ENCODE data around the gene COPS4. TPM values are rescaled to one million over a fixed set of nuclear protein-coding genes. Genes with fewer than 3 reads are reported as not detected.
"Not testable (repeated sequence)": the region's sequence is repeated elsewhere in the genome, so short reads cannot be mapped to it uniquely, and the experiment has no call there.

COPS4 gene
- total RNA-seq, 2 donors from 2014 or later, result 50.5 to 56.9 TPM

DNA sequence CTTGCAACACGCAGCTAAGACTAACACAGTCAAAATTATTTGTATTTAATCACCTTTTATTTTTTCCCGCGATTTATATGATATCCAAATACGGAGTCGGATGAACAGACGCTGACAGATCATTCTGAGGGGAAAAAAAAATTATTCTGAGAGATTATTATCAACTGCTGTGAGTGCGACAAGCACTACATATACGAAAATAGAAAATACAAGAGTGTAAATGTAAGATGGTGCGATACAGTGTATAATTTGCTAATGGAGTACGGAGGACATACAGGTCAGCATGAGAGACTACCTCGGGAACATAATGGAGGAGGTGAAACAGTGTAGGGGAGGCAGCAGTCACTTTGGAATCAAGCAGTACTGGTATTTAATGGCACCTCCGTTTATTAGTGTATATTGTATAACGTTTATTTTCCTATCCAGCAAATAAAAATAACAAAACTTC lies 21.5 kb upstream of the COPS4 start:
- no peak for DNase-seq (ENCODE audit: low spot score)
- Histone ChIP-seq H3K9me3 (no peaks in the 10 kb centered on the region), H3K4me3 (peak overlapping the region; percentile 61 to 82), H3K36me3 (no peaks in the 10 kb centered on the region), H3K27ac (peak overlapping the region; percentile 88 to 90), H3K4me1 (replicated peaks) (no peaks in the 10 kb centered on the region), H3K27me3 (replicated peaks; ENCODE audit: insufficient read depth) (no peaks in the 10 kb centered on the region)
- intact Hi-C loops (cut with DNase I), result loop anchor here (2.0 to 5.0 kb wide), 4 partner anchors 21 to 444 kb away; partner anchors contain the start of genes COPS4, HELQ, MRPS18C and THAP9
- 5% methylated on average over 13 of the region's 13 CpGs for WGBS
- TF ChIP-seq, protein P1, sequence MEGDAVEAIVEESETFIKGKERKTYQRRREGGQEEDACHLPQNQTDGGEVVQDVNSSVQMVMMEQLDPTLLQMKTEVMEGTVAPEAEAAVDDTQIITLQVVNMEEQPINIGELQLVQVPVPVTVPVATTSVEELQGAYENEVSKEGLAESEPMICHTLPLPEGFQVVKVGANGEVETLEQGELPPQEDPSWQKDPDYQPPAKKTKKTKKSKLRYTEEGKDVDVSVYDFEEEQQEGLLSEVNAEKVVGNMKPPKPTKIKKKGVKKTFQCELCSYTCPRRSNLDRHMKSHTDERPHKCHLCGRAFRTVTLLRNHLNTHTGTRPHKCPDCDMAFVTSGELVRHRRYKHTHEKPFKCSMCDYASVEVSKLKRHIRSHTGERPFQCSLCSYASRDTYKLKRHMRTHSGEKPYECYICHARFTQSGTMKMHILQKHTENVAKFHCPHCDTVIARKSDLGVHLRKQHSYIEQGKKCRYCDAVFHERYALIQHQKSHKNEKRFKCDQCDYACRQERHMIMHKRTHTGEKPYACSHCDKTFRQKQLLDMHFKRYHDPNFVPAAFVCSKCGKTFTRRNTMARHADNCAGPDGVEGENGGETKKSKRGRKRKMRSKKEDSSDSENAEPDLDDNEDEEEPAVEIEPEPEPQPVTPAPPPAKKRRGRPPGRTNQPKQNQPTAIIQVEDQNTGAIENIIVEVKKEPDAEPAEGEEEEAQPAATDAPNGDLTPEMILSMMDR (IDR thresholded peaks at IDR 0.05), result no peak

DNA sequence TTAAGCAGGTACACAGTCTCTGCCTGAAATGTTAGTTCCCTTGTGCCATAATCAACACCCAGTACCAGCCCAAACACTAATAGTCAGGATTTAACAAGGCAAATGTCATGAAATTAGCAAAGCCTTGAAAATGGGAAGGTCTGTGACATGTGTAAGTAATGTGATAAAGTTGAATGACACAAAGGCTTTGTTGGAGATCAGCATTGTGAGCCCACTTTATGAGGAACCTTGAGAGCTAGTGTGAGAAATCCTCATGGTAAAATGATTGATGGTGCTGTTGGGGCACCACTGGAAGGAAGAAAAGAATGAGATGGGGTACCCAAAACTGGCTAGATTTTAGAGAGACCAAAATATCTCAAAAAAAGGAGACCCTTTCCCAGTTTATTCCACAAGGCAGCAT lies 21.1 kb upstream of the COPS4 start:
- H3K36me3 ChIP-seq, result no peaks in the 10 kb centered on the region
- H3K4me1 ChIP-seq (replicated peaks), result no peaks in the 10 kb centered on the region
- no peak for DNase-seq (ENCODE audit: low spot score)
- H3K4me3 ChIP-seq, result peak overlapping the region in 1 of 2 donors; percentile 82
- no peaks in the 10 kb centered on the region for H3K27me3 ChIP-seq (replicated peaks; ENCODE audit: insufficient read depth)
- intact Hi-C loops (cut with DNase I), result loop anchor here (2.0 to 5.0 kb wide), 4 partner anchors 21 to 443 kb away; partner anchors contain the start of genes COPS4, HELQ, MRPS18C and THAP9
- no peaks in the 10 kb centered on the region for H3K9me3 ChIP-seq
- TF ChIP-seq POLR2A (IDR thresholded peaks at IDR 0.05), result no peak
- TF ChIP-seq POLR2AphosphoS5 (IDR thresholded peaks at IDR 0.05), result no peak
- TF ChIP-seq, protein P1 (IDR thresholded peaks at IDR 0.05), result no peak
- peak overlapping the region; percentile 88 to 90 for H3K27ac ChIP-seq

- Histone ChIP-seq H3K27me3 (replicated peaks; ENCODE audit: insufficient read depth) (no peaks in the 10 kb centered on the region), H3K4me1 (replicated peaks) (no peaks in the 10 kb centered on the region), H3K9me3 (no peaks in the 10 kb centered on the region), H3K27ac (no peak overlapping the region), H3K36me3 (no peaks in the 10 kb centered on the region), H3K4me3 (no peak overlapping the region)
- WGBS, result 82% methylated on average over 3 of the region's 3 CpGs
- no peak for DNase-seq (ENCODE audit: low spot score)
- intact Hi-C loops (cut with DNase I), result no loop called here
- no peak for TF ChIP-seq POLR2A (IDR thresholded peaks at IDR 0.05)
- no peak for TF ChIP-seq POLR2AphosphoS5 (IDR thresholded peaks at IDR 0.05)
- TF ChIP-seq, protein P1 (IDR thresholded peaks at IDR 0.05), result no peak
Observed at GRCh38 chr4:83019794-83020494, 15.0 kb upstream of the COPS4 start.

GRCh38 chr4:83022724-83023450 lies 12.1 kb upstream of the COPS4 start:
- no peaks in the 10 kb centered on the region for H3K4me1 ChIP-seq (replicated peaks)
- no peaks in the 10 kb centered on the region for H3K9me3 ChIP-seq
- TF ChIP-seq, protein P1 (IDR thresholded peaks at IDR 0.05), result no peak
- TF ChIP-seq POLR2A (IDR thresholded peaks at IDR 0.05) (no peak), POLR2AphosphoS5 (IDR thresholded peaks at IDR 0.05) (no peak)
- no peak for DNase-seq (ENCODE audit: low spot score)
- H3K4me3 ChIP-seq, result no peak overlapping the region
- no peaks in the 10 kb centered on the region for H3K36me3 ChIP-seq
- WGBS, result 82% methylated on average over 2 of the region's 2 CpGs
- no peaks in the 10 kb centered on the region for H3K27me3 ChIP-seq (replicated peaks; ENCODE audit: insufficient read depth)
- H3K27ac ChIP-seq, result no peak overlapping the region
- intact Hi-C loops (cut with DNase I), result no loop called here

DNA sequence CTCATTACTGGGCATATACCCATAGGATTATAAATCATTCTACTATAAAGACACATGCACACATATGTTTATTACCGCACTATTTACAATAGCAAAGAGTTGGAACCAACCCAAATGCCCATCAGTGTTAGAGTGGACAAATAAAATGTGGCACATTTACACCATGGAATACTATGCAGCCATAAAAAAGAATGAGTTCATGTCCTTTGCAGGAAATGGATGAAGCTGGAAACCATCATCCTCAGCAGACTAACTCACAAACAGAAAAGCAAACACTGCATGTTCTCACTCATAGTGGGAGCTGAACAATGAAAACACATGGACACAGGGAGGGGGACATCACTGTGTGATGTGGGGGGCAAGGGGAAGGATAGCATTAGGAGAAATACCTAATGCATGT lies 11.4 kb upstream of the COPS4 start:
- H3K27me3 ChIP-seq (replicated peaks; ENCODE audit: insufficient read depth); H3K36me3 ChIP-seq; intact Hi-C loops (cut with DNase I); H3K4me3 ChIP-seq; DNase-seq (ENCODE audit: low spot score); H3K9me3 ChIP-seq; H3K27ac ChIP-seq; H3K4me1 ChIP-seq (replicated peaks): not testable (repeated sequence)
- WGBS, result 93% methylated on average over 1 of the region's 1 CpG
